NCI-H1417 treated with DMSO at 0.1 percent for 48 hours (cell line): ENCODE results near the gene TOB1.
A peak's percentile ranks its signal among the peaks of the same experiment; 100 is the strongest.
"Not testable (repeated sequence)": the region's sequence is repeated elsewhere in the genome, so short reads cannot be mapped to it uniquely, and the experiment has no call there.

Source experiments
- DNase-seq: peaks from one replicate; lab custom pipeline; 2025; lab: John Stamatoyannopoulos, UW

The TOB1 gene

GRCh38 chr17:50868140-50868438 is 1.9 kb upstream of the TOB1 start:
- DNase-seq, result no peak

DNA sequence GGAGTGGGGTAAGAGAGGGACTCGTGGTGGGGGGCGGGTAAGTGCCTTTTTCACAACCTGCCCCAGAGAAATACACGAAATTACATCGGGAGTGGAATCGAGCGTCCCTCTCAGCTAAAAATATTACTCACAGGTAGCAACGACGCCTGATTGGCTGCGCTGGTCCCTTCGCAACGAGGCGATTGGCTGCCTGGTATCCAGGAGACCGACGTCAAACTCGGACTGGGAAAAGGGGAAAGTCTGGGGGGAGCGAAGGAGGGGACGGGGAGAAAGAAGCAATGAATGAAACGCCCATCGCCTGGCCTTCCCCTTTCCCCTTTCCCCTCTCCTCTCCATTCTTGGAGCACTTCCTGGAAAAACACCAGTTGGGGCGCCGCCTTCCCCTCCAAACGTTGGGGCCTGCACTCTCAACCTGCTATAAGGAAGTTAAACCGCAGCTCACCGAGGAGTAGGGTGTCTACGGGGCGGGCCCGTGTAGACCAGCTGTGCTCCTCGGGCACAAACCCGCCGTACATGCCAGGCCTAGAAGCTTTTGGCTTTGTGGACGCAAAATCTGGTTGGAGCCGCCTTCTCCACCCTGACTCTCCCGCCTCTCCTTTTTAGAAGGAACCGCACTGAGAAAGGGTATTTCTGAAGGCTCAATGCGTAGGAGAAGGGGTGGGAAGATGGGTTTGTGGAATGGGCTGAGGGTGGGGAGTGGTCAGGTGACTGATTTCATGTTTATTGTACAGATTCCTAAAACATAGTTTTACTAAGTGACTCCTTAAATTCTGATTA is 1.4 kb upstream of the TOB1 start:
- peak; percentile 64 for DNase-seq

- DNase-seq, result peak; percentile 53
Measured at GRCh38 chr17:50866950-50867362, 802 bp upstream of the TOB1 start.

- no peak for DNase-seq
Measured at GRCh38 chr17:50865868-50866260, 290 bp downstream of the TOB1 start.

- DNase-seq, result no peak
Measured at GRCh38 chr17:50865060-50865867, 890 bp downstream of the TOB1 start.

DNA sequence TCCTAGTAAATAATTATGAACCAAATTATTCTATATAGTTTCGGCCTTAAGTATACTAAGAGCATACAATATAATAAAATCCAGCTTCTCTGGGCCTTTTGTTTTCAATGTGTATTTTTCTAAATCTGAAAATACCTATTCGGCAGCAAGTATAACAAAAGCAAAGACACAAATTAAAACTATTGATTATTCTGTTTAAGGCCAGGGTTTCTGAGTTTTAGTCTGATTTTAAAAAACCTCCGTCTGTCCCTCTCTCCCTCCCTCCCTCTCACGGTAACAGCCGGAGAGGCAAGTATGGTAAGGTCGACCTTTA is 1.5 kb downstream of the TOB1 start:
- no peak for DNase-seq

DNA sequence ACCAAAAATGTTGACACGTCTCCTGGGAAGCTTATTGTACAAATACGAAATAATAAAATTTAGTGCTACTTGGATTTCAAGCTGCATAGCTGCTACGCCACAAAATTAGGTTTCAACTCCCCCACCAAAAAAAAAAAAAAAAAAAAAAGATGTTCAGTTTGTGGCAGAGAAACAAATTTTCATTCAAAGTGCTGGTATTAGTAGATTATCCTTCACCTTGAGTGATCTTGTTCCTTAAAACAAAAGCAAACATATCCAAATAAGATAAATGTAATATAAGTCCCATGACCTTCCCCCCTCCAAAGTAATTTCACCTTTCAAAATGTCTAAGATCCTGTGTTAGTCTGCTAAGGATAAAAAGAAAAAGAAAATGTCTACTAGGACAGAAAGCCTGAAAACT is 2.2 kb downstream of the TOB1 start:
- DNase-seq, result no peak

DNA sequence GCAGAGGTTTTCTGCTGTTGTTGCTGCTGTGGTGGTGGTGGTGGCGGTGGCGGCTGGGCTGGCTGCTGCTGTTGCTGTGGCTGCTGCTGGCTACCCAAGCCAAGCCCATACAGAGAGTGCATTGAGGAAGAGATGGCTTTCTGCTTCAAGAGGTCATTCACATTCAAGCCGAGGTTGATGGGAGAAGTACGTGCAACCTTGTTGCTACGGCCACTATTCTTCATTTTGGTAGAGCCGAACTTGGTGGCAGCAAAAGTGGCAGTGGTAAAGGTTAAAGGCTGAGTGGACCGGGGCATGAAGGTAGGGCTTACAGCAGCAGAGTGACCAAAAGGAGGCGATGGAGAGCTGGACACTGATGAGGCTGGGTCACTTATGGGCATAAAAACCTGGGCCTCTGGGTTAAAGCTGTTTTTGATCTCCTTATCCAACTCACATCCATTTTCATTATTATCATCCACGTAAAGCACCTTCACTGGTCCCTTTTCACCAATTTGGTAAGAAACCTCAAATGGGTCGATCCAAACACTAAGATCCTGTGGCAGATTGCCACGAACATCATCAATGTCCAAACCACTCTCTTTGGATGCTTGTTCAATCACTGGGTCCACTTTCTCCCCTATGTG is 2.8 kb downstream of the TOB1 start:
- DNase-seq, result no peak

DNA sequence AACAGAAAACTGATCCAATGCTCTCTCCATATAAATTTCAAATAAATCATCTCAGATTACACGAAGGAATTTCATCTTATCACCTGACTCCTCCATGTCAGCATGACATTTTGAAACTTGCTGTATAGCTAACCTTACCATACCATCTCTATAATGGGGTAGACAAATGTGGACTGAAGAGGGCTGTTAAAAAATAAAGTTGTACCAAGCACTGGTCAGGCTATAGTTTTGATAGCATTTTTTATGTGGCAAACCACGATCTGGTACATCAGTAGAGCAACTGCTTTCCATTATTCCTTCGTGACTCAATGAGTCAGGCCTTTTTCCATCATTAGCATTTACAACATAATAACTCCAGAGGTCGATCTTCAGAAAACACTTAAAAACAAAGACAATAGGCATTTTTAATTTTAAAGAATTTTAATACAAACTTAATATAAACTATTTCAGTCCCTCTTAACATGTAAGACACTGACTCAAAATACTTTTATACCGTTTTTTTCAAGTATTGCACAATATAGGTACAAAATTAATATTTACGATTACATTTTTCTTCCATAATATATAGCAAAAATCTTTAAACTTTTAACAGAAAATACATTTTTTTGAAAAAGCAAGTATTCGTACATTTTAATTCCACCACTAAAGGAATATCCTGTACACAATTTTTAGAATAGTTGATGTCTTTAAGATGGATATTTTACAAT is 4.2 kb downstream of the TOB1 start:
- DNase-seq, result no peak

- DNase-seq, result no peak
Measured at GRCh38 chr17:50861334-50861676, 4.8 kb downstream of the TOB1 start.

DNA sequence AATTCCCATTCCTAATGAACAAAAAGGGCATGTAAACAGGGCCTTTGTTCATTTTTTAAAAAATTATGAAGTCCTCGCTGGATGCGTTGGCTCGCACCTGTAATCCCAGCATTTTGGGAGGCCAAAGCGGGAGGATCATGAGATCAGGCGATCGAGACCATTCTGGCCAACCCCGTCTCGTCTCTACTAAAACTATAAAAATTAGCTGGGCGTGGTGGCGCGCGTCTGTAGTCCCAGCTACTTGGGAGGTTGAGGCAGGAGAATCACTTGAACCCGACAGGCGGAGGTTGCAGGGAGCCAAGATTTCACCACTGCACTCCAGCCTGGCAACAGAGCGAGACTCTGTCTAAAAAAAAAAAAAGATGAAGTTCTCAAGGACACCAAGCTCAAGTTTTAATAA is 6.4 kb downstream of the TOB1 start:
- DNase-seq, result not testable (repeated sequence)

DNA sequence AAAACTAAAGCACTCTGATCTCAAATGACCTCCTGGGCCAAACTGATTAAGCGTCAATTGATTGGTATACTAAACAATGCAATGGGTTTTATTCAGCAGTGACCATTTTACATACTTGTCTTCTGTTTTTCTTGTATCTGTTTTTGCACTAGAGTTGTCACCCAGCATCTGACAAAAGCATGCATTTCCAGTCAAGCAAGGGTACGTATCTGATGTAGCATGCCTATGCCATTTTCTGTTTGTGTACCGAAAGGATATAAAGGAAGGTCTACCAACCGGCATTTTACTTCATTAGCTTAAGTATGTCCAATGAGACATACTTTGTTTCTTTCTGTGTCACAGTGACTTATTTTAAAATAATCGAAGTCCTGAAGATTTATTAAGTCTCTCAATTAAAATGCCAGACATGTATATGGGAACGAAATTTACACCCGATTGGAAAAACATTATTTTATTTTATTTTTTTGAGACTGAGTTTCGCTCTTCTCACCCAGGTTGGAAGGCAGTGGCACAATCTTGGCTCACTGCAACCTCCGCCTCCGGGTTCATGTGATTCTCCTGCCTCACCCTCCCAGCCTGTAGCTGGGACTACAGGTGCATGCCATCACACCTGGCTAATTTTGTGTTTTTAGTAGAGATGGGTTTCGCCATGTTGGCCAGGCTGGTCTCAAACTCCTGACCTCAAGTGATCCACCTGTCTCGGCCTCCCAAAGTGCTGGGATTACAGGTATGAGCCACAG is 7.5 kb downstream of the TOB1 start:
- no peak for DNase-seq

DNA sequence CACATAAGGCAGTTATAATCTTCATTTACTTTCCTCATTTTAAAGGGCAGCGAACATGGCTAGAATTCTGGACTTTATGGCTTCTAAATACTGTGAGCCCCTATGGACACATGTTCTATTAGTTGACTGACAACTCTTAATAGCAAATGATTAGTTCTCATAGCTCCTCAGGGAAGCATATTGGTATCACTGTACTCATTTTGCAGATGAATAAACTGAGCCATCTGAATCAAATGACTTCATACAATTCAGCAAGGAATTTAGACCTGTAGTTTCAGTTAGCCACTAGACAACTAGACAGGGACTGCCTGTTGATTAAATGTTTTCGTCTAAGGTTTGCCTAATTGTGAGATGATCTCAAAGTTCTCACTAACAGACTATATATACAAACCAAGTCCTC is 9.7 kb downstream of the TOB1 start:
- no peak for DNase-seq

- no peak for DNase-seq
Measured at GRCh38 chr17:50855708-50856330, 10.3 kb downstream of the TOB1 start.

- no peak for DNase-seq
Measured at GRCh38 chr17:50853781-50854180, 12.4 kb downstream of the TOB1 start.

DNA sequence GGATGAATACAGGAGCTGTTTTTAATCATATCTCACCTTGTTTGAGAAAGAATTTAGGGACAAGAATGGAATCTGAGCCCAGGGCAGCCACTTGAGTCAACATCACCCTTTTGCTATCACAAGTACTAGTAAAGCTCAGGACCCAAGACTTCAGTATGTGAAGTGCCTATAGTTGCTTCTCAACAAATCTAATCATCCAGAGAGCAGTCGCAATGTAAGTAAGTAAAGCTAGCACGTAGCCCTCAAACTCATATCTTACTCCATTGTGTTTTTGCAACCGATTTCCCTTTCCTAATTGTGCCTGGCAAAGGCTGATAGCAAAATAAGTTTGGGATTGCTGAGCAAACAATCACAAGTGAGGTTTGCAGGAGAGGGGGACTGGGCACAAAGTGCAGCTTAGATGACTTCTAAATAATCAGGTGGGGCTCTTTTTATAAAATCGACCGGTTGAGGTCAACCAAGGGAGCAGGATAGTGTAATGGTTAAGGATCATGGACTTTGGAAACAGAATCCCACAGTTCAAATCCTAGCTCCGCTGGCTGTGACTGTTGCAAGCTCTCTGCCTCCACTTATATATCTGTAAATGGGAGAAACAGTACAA is 13.0 kb downstream of the TOB1 start:
- DNase-seq, result no peak

DNA sequence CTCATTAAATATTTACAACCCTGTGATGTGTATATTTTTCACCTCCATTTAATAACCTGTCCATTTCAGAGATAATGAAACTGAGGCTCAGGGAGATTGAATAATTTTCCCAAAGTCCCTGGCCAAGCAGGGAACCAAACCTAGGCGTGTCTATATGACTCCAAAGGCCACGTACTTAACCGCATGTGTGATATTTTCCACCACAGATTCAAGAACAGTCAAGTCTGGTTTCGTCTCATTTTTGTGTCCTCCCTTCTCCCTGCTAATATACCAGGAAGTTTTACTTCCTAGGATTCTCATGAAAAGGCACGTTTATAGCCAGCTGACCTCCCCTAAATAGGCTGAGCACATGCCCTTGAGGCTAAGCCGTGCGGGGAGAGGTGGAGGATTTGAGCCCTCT is 15.5 kb downstream of the TOB1 start:
- DNase-seq, result no peak

GRCh38 chr17:50848711-50849110 is 17.4 kb downstream of the TOB1 start:
- no peak for DNase-seq

- DNase-seq, result no peak
Measured at GRCh38 chr17:50848039-50848438, 18.1 kb downstream of the TOB1 start.

DNA sequence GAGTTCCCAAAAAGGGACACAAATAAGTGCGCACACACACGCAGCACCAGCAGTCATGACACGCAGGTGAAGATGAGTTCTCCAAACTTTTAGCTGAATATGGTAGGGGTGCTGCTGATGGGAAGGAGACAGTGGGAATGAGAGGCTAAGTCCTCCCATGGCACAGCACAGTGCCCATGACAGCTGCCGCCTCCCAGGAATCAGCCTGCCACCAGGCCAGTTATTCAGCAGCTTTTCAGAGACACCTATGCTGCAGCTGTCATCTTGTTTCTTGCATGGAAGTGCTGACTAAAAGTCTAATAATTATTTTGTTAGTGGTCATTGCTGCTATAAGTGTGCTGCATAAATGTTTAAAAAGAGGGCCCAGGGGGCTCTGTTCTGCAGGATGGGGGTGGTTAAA is 18.6 kb downstream of the TOB1 start:
- no peak for DNase-seq
